SK-MEL-5 (cell line): ENCODE results near the gene SLC8A1. TPM values are rescaled to one million over a fixed set of nuclear protein-coding genes. Genes with fewer than 3 reads are reported as not detected.

ENCODE experiments used
- DNase-seq: peaks from one replicate; pipeline ENCODE4 v3.0.0-alpha.2; 2016; ENCODE audit warnings: low read depth, low spot score
- in situ Hi-C: cut with HindIII; loops from 2 replicates; pipeline ENCODE4 v1.10.0; 2016; ENCODE audit warnings: low sequenced_read_pairs, high pct_unique_total_duplicates, low pct_unique_long_range_greater_than_20kb
- total RNA-seq: library from RNA; depleted of rRNA; stranded (reverse); fragments of >200 nt; shearing (Covaris generic); gene quantifications from 2 replicates; pipeline ENCODE4 v1.2.3, GENCODE V29; 2014

The SLC8A1 gene
- total RNA-seq, 1 experiment from 2014 or later, result 40.7 TPM

GRCh38 chr2:40181855-40182254, 270.0 kb downstream of the SLC8A1 start:
- no peak for DNase-seq
- in situ Hi-C loops, result no loop called here

GRCh38 chr2:40179801-40180200, 272.1 kb downstream of the SLC8A1 start:
- DNase-seq, result no peak
- in situ Hi-C loops, result no loop called here

GRCh38 chr2:40178971-40179370, 272.9 kb downstream of the SLC8A1 start:
- in situ Hi-C loops, result no loop called here
- no peak for DNase-seq

GRCh38 chr2:40178171-40178778, 273.6 kb downstream of the SLC8A1 start:
- in situ Hi-C loops, result no loop called here
- DNase-seq, result no peak

- in situ Hi-C loops, result no loop called here
- no peak for DNase-seq
Observed at GRCh38 chr2:40177366-40177765, 274.5 kb downstream of the SLC8A1 start.

- in situ Hi-C loops, result no loop called here
Observed at GRCh38 chr2:40173276-40173675, 278.6 kb downstream of the SLC8A1 start.

GRCh38 chr2:40169856-40170255, 282.0 kb downstream of the SLC8A1 start:
- in situ Hi-C loops, result no loop called here
- DNase-seq, result no peak

More at GRCh38 chr2:40173276-40173675, 278.6 kb downstream of the SLC8A1 start:
- DNase-seq, result peak; percentile 14

GRCh38 chr2:40169430-40169829, 282.5 kb downstream of the SLC8A1 start:
- DNase-seq, result no peak
- in situ Hi-C loops, result no loop called here

GRCh38 chr2:40168546-40168945, 283.3 kb downstream of the SLC8A1 start:
- DNase-seq, result no peak

GRCh38 chr2:40168032-40168431, 283.9 kb downstream of the SLC8A1 start:
- in situ Hi-C loops, result no loop called here
- no peak for DNase-seq

More at GRCh38 chr2:40168546-40168945, 283.3 kb downstream of the SLC8A1 start:
- in situ Hi-C loops, result no loop called here

GRCh38 chr2:40166006-40166405, 285.9 kb downstream of the SLC8A1 start:
- in situ Hi-C loops, result no loop called here
- DNase-seq, result no peak

GRCh38 chr2:40165509-40165844, 286.4 kb downstream of the SLC8A1 start:
- DNase-seq, result no peak
- in situ Hi-C loops, result no loop called here

GRCh38 chr2:40164736-40165508, 287.0 kb downstream of the SLC8A1 start:
- DNase-seq, result no peak
- in situ Hi-C loops, result no loop called here

GRCh38 chr2:40161986-40162385, 289.9 kb downstream of the SLC8A1 start:
- no peak for DNase-seq
- in situ Hi-C loops, result no loop called here

- DNase-seq, result no peak
- in situ Hi-C loops, result no loop called here
Observed at GRCh38 chr2:40160751-40161218, 291.1 kb downstream of the SLC8A1 start.

GRCh38 chr2:40159333-40159732, 292.6 kb downstream of the SLC8A1 start:
- DNase-seq, result no peak
- in situ Hi-C loops, result no loop called here

- DNase-seq, result peak; percentile 69
- in situ Hi-C loops, result no loop called here
Observed at GRCh38 chr2:40158781-40159180, 293.1 kb downstream of the SLC8A1 start.

GRCh38 chr2:40155728-40156127, 296.2 kb downstream of the SLC8A1 start:
- no peak for DNase-seq
- in situ Hi-C loops, result no loop called here

- in situ Hi-C loops, result no loop called here
- no peak for DNase-seq
Observed at GRCh38 chr2:40150266-40150665, 301.6 kb downstream of the SLC8A1 start.
